CD8-positive, alpha-beta memory T cell (primary cell): Measurements from ENCODE around the gene COPS8. TPM values are rescaled to one million over a fixed set of nuclear protein-coding genes. Genes with fewer than 3 reads are reported as not detected.
A peak's percentile ranks its signal among the peaks of the same experiment; 100 is the strongest.

Experiments
- CTCF ChIA-PET: fragments of 350-600 bp; sonication (Branson Sonifier 250); formaldehyde crosslinking; loops from one replicate; lab custom pipeline; 2021; ENCODE audit warnings: antibody characterized with exemption; lab: Charles Lee
- POLR2A ChIA-PET: fragments of 350-600 bp; sonication (Branson Sonifier 250); formaldehyde crosslinking; loops from one replicate; lab custom pipeline; 2021; ENCODE audit warnings: antibody characterized with exemption; lab: Charles Lee
- DNase-seq, 5 donors: peaks; one replicate each; pipeline versions ENCODE4 v3.0.0 to v3.0.0-alpha.2; 2020 to 2022; ENCODE audit warnings: mixed read lengths in 1 of 5
- H3K27ac ChIP-seq: one replicate; pipeline ENCODE4 v1.7.0; 2013; ENCODE audit warnings: low read depth, mild to moderate bottlenecking, low read length, moderate library complexity
- H3K27me3 ChIP-seq: 2 replicates; pipeline ENCODE4 v1.7.0; 2013; ENCODE audit warnings: low read length, mild to moderate bottlenecking; ENCODE audit not compliant: insufficient read depth, poor library complexity, severe bottlenecking
- H3K36me3 ChIP-seq: 2 replicates; pipeline ENCODE4 v1.7.0; 2013; ENCODE audit warnings: mild to moderate bottlenecking, low read length, moderate library complexity; ENCODE audit not compliant: insufficient read depth
- H3K4me1 ChIP-seq: 2 replicates; pipeline ENCODE4 v1.7.0; 2013; ENCODE audit warnings: mild to moderate bottlenecking, low read length, moderate library complexity; ENCODE audit not compliant: insufficient read depth
- H3K4me3 ChIP-seq: 2 replicates; pipeline ENCODE4 v1.7.0; 2013; ENCODE audit warnings: mild to moderate bottlenecking, low read length
- H3K9me3 ChIP-seq: 2 replicates; pipeline ENCODE4 v1.7.0; 2013; ENCODE audit warnings: mild to moderate bottlenecking, low read length
- H3K27ac Mint-ChIP-seq, 8 donors: one replicate each; pipeline ENCODE4 v1.8.0; 2020 to 2021; ENCODE audit warnings: mixed read lengths in 8 of 8, mild to moderate bottlenecking in 6 of 8, inconsistent platforms in 3 of 8, moderate library complexity in 3 of 8
- H3K27me3 Mint-ChIP-seq, 2 donors: one replicate each; pipeline ENCODE4 v1.8.0; 2020 to 2021; ENCODE audit warnings: mixed read lengths in 2 of 2, mild to moderate bottlenecking in 1 of 2, moderate library complexity in 1 of 2
- H3K36me3 Mint-ChIP-seq, 3 donors: one replicate each; pipeline ENCODE4 v1.8.0; 2020 to 2021; ENCODE audit warnings: mixed read lengths in 3 of 3, inconsistent platforms in 1 of 3, mild to moderate bottlenecking in 1 of 3
- H3K4me1 Mint-ChIP-seq, 3 donors: one replicate each; pipeline ENCODE4 v1.8.0; 2020 to 2021; ENCODE audit warnings: mixed read lengths in 3 of 3, inconsistent platforms in 1 of 3, mild to moderate bottlenecking in 1 of 3
- H3K4me3 Mint-ChIP-seq, 7 donors: one replicate each; pipeline ENCODE4 v1.8.0; 2020 to 2021; ENCODE audit warnings: mixed read lengths in 7 of 7, mild to moderate bottlenecking in 6 of 7, moderate library complexity in 4 of 7, inconsistent platforms in 2 of 7
- H3K9me3 Mint-ChIP-seq, 5 donors: one replicate each; pipeline ENCODE4 v1.8.0; 2020 to 2022; ENCODE audit warnings: mixed read lengths in 5 of 5, mild to moderate bottlenecking in 3 of 5, moderate library complexity in 2 of 5, inconsistent platforms in 1 of 5
- polyA plus RNA-seq: library from polyadenylated mRNA; unstranded; fragments of 300-500 nt; fragmentation: Illumina TruSeq; gene quantifications from one replicate; pipeline ENCODE4 v1.2.3, GENCODE V29; 2021
- total RNA-seq, 2 experiments: library from RNA; stranded (reverse); gene quantifications; one replicate each; pipeline ENCODE4 v1.2.3, GENCODE V29; 2021

COPS8 gene
- total and polyA plus RNA-seq, 3 experiments from 2014 or later, result 67.4 to 77.2 (median 75.4) TPM

DNA sequence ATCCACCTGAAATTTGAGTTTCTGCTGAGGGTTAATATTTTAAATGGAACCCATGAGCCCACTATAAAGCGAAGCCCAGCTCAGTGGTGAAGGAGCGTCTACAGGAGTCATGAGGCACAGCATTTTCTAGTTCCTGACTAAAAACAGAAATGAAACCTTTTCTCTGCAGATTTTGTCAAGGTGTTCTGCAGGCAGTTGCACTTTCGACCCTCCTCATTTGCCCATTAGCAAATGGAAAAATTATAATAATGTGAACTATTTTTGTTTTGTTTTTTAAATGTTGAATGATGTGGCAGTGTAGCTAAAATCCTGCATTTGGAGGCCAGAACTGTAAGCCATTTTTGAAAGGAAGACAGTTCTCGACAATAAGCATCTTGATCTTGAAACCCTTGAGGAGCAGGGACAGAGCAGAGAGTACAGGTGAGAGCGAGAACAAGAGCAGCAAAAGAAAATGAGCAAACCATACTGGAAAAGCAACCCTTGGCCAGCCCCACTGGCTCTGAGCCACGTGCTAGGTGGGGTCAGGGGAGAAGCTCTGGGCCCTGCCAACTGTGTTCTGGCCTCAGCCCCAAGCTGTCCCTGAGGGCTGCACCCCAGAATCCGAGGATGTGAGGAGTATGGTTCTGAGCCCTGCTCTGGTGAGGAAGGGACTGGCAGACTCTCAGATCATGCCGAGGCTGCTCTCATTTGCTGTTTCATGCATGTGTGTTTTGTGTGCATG lies 26.4 kb upstream of the COPS8 start:
- no peaks in the 10 kb centered on the region for H3K4me1 Mint-ChIP-seq

DNA sequence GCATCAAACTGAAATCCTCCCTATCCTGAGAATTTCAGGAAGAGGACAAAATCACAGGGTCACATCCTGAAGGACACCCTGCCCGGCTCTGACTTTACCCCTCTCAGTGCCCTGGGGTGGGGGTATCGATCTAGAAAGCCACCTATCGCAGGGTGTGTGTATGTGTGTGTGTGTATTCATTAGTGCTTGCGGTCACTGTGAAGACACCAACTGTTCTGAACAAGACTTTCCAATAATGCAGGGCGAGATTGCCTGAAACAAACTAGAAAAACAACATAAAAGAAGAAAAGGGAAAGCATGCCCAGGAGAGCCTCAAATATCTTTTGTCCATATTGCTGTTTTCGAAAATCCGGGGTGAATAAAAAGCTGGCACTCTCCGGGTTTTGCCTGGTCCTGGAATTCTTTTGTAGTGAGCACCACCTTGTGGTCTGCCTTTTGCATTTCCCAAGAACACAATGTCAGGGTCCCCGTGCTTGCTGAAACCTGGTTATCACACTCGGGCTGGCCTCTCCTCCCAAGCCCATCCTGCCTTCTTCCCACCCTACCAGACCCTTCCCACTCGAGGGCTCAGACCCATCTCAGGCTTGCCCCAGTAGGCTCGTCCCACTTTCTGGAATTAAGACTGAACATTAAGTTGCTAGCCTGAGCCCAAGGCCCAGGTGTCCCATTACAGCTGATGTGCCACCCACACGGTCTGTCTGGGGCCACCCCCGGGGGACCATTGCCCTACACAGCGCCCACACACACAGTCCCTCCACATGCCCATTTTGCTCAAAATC lies 25.0 kb upstream of the COPS8 start:
- ChIA-PET CTCF (no interaction called here), POLR2A (no interaction called here)
- peaks cover 4 to 5% of the 10 kb centered on the region in 2 donors for H3K27me3 Mint-ChIP-seq
- Histone ChIP-seq H3K4me3 (no peak overlapping the region), H3K9me3 (no peaks in the 10 kb centered on the region), H3K36me3 (no peaks in the 10 kb centered on the region), H3K27ac (no peak overlapping the region), H3K4me1 (no peaks in the 10 kb centered on the region), H3K27me3 (no peaks in the 10 kb centered on the region)
- no peak overlapping the region for H3K27ac Mint-ChIP-seq
- H3K4me1 Mint-ChIP-seq, result no peaks in the 10 kb centered on the region
- H3K9me3 Mint-ChIP-seq, result no peaks in the 10 kb centered on the region
- no peak overlapping the region for H3K4me3 Mint-ChIP-seq
- DNase-seq, result peak in 1 of 5 donors; percentile 33
- H3K36me3 Mint-ChIP-seq, result no peaks in the 10 kb centered on the region

More for the DNA sequence above, 26.4 kb upstream of the COPS8 start:
- CTCF ChIA-PET, result no interaction called here
- DNase-seq, result no peak
- no peaks in the 10 kb centered on the region for H3K9me3 Mint-ChIP-seq
- Histone ChIP-seq H3K27ac (no peak overlapping the region), H3K4me1 (no peaks in the 10 kb centered on the region), H3K4me3 (no peak overlapping the region), H3K9me3 (no peaks in the 10 kb centered on the region), H3K27me3 (no peaks in the 10 kb centered on the region), H3K36me3 (no peaks in the 10 kb centered on the region)
- H3K27me3 Mint-ChIP-seq, result peaks cover 5 to 9% of the 10 kb centered on the region in 2 donors
- POLR2A ChIA-PET, result no interaction called here
- H3K27ac Mint-ChIP-seq, result peak overlapping the region in 1 of 8 donors; percentile 82
- no peak overlapping the region for H3K4me3 Mint-ChIP-seq
- H3K36me3 Mint-ChIP-seq, result no peaks in the 10 kb centered on the region

DNA sequence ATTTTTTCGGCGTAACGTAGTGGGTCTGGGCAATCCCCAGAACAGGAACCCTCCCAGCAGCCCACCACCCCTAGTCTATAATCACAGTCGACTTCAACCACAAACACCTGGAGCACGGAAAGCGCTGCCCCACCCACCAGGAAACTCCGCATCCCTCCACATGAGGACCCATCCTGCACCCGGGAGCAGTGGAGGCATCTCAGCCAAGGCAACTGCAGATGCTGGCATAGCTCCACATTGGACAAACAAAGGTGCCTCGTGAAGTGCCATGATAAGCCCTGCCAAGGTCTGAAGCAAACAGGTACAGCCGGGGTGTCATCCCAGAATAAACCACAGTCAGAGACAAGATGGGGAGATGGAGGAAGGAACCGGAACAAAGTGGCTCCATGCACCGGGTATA lies 24.3 kb upstream of the COPS8 start:
- no peaks in the 10 kb centered on the region for H3K9me3 ChIP-seq
- no peak overlapping the region for H3K27ac ChIP-seq
- POLR2A ChIA-PET, result no interaction called here
- H3K27me3 Mint-ChIP-seq, result peaks cover 2 to 5% of the 10 kb centered on the region in 2 donors
- no peaks in the 10 kb centered on the region for H3K4me1 ChIP-seq
- DNase-seq, result no peak
- CTCF ChIA-PET, result interaction anchor here (0.8 kb wide), 1 partner anchor 719 kb away, joined by 3 read pairs; no protein-coding TSS in a partner anchor
- H3K36me3 Mint-ChIP-seq, result no peaks in the 10 kb centered on the region
- H3K4me3 ChIP-seq, result no peak overlapping the region
- H3K4me1 Mint-ChIP-seq, result no peaks in the 10 kb centered on the region
- no peaks in the 10 kb centered on the region for H3K36me3 ChIP-seq
- no peak overlapping the region for H3K27ac Mint-ChIP-seq
- H3K27me3 ChIP-seq, result no peaks in the 10 kb centered on the region
- H3K4me3 Mint-ChIP-seq, result no peak overlapping the region
- no peaks in the 10 kb centered on the region for H3K9me3 Mint-ChIP-seq

DNA sequence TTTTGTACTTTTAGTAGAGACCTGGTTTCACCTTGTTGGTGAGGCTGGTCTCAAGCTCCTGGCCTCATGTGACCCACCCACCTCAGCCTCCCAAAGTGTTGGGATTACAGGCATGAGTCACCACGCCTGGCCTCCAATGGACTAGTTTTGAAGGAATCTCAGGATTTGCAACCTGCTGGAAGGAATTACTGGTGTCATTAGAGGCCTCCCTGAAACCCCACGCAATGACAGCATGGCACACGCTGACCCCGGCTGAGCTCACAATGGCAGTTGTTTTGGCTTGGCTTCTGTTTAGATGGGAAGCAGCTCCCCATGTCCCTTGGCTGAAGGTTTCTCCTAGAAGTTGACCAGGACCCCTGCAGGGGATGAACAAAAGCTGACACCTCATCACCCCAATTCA lies 23.1 kb upstream of the COPS8 start:
- POLR2A ChIA-PET, result no interaction called here
- no peak for DNase-seq

DNA sequence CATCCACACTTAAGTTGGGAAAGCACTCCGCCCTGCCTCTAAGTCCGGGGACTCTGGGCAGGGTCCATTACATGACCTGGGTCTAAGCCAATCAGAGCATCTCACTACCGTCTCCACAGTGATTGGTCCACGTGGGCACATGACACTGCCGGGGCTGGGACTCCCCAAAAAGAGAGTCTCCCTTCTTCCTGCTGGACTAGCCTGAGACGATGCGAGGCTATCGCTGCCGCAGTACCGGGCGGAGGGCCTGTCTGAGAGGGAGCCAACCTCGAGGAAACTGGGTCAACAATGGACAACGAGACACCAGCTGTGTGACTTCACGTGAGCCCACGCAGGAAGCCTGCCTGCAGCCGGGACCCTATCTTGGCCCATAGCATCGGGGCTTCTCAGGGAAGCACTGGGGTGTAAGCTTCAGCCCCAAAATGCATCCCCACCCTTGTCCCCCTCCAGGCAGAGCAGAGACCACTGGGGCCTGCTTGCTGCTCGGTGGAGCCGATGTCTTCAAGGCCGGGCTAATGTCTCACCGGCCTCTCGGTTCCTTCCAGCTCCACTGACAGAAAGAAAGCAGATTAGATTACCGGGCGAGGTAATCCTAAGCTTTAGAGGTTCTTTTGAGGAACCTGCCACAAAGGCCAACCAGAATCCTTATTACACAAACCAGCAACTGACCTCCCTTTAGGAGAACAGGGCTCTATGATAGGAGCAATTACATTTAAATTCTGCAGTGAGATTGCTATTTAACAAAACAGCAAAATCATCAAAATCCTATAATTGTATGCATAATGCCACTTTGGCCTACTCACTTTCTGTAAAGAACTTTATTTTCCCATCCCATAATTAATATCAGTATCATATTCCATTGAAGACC lies 21.3 kb upstream of the COPS8 start:
- Mint-ChIP-seq H3K36me3 (no peaks in the 10 kb centered on the region), H3K27ac (no peak overlapping the region), H3K27me3 (peaks cover 0 to 5% of the 10 kb centered on the region in 2 donors), H3K9me3 (no peaks in the 10 kb centered on the region), H3K4me1 (no peaks in the 10 kb centered on the region), H3K4me3 (no peak overlapping the region)
- Histone ChIP-seq H3K36me3 (no peaks in the 10 kb centered on the region), H3K4me1 (no peaks in the 10 kb centered on the region), H3K27ac (no peak overlapping the region), H3K9me3 (no peaks in the 10 kb centered on the region), H3K27me3 (no peaks in the 10 kb centered on the region), H3K4me3 (no peak overlapping the region)
- POLR2A ChIA-PET, result no interaction called here
- CTCF ChIA-PET, result no interaction called here
- no peak for DNase-seq

More for the DNA sequence above, 23.1 kb upstream of the COPS8 start:
- Histone ChIP-seq H3K4me3 (no peak overlapping the region), H3K36me3 (no peaks in the 10 kb centered on the region), H3K9me3 (no peaks in the 10 kb centered on the region), H3K27ac (no peak overlapping the region), H3K27me3 (no peaks in the 10 kb centered on the region), H3K4me1 (no peaks in the 10 kb centered on the region)
- Mint-ChIP-seq H3K27me3 (peaks cover 2 to 5% of the 10 kb centered on the region in 2 donors), H3K9me3 (no peaks in the 10 kb centered on the region), H3K27ac (no peak overlapping the region), H3K4me3 (no peak overlapping the region), H3K4me1 (no peaks in the 10 kb centered on the region), H3K36me3 (no peaks in the 10 kb centered on the region)
- CTCF ChIA-PET, result no interaction called here

DNA sequence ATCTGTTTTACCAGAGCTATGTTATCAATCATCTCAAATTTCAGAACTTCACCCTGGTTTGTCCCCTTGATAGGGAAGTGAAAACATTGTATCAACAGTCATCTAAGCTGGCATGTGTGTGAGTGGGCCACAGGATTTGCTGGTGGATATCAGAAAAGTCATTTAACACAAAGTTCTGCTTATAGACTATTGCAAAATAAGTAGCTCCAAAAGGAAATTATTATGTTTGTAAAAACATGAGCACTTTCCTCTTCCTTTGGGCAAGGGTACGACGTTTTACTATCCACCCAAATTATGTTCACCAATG lies 20.7 kb upstream of the COPS8 start:
- Mint-ChIP-seq H3K4me1 (no peaks in the 10 kb centered on the region), H3K4me3 (no peak overlapping the region), H3K27ac (no peak overlapping the region), H3K36me3 (no peaks in the 10 kb centered on the region), H3K27me3 (peaks cover 0 to 5% of the 10 kb centered on the region in 2 donors), H3K9me3 (no peaks in the 10 kb centered on the region)
- POLR2A ChIA-PET, result no interaction called here
- H3K27me3 ChIP-seq, result no peaks in the 10 kb centered on the region
- H3K36me3 ChIP-seq, result no peaks in the 10 kb centered on the region
- H3K4me1 ChIP-seq, result no peaks in the 10 kb centered on the region
- CTCF ChIA-PET, result no interaction called here
- no peak overlapping the region for H3K27ac ChIP-seq
- H3K4me3 ChIP-seq, result no peak overlapping the region
- no peaks in the 10 kb centered on the region for H3K9me3 ChIP-seq
- DNase-seq, result no peak

DNA sequence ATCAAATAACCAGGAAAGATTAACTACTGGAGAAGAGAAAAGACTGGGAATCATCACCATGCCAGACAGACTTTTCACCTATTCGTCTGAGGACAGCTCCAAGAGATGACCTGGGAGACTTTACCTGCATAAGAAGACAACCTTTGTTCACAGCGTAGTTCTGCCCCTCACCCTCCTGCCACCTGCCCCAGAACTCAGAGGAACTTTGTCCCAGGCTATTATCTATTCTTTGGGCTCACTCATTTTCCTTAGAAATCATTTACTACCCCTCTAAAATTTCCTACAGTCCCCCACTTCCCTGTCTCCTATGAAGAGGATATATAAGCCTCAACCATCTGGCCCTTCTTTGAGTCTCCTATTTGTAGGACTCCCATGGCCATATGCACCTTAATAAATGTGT lies 19.3 kb upstream of the COPS8 start:
- H3K9me3 ChIP-seq, result no peaks in the 10 kb centered on the region
- H3K27ac ChIP-seq, result no peak overlapping the region
- Mint-ChIP-seq H3K4me1 (no peaks in the 10 kb centered on the region), H3K36me3 (no peaks in the 10 kb centered on the region), H3K27me3 (no peaks in the 10 kb centered on the region), H3K27ac (no peak overlapping the region), H3K4me3 (no peak overlapping the region), H3K9me3 (no peaks in the 10 kb centered on the region)
- no peak overlapping the region for H3K4me3 ChIP-seq
- POLR2A ChIA-PET, result no interaction called here
- H3K27me3 ChIP-seq, result no peaks in the 10 kb centered on the region
- no peaks in the 10 kb centered on the region for H3K36me3 ChIP-seq
- no peak for DNase-seq
- CTCF ChIA-PET, result no interaction called here
- no peaks in the 10 kb centered on the region for H3K4me1 ChIP-seq
